BLaER1 (cell line): Measurements from ENCODE around the gene VIPR2.
A peak's percentile ranks its signal among the peaks of the same experiment; 100 is the strongest.

Experiments used
- H3K27ac ChIP-seq: shearing (Covaris generic); formaldehyde crosslinking; 2 replicates; pipeline ENCODE4 v1.8.1; 2022
- H3K27me3 ChIP-seq: shearing (Covaris generic); formaldehyde crosslinking; 2 replicates; pipeline ENCODE4 v1.8.1; 2022
- H3K36me3 ChIP-seq: shearing (Covaris generic); formaldehyde crosslinking; 2 replicates; pipeline ENCODE4 v1.8.1; 2022
- H3K4me1 ChIP-seq: shearing (Covaris generic); formaldehyde crosslinking; 2 replicates; pipeline ENCODE4 v1.8.1; 2022
- H3K4me2 ChIP-seq: shearing (Covaris generic); formaldehyde crosslinking; 2 replicates; pipeline ENCODE4 v1.8.1; 2022
- H3K4me3 ChIP-seq: shearing (Covaris generic); formaldehyde crosslinking; 2 replicates; pipeline ENCODE4 v1.8.1; 2022
- H3K9ac ChIP-seq: shearing (Covaris generic); formaldehyde crosslinking; 2 replicates; pipeline ENCODE4 v1.8.1; 2022
- H3K9me3 ChIP-seq: shearing (Covaris generic); formaldehyde crosslinking; 2 replicates; pipeline ENCODE4 v1.8.1; 2022
- H4K20me1 ChIP-seq: shearing (Covaris generic); formaldehyde crosslinking; 2 replicates; pipeline ENCODE4 v1.8.1; 2022
- Cebpa-rat ChIP-seq: shearing (Covaris generic); IDR thresholded peaks from 2 replicates; pipeline ENCODE4 v1.8.1; 2022

Gene VIPR2

GRCh38 chr7:159122276-159122675 lies 22.4 kb downstream of the VIPR2 start:
- no peak overlapping the region for H3K4me3 ChIP-seq
- no peak overlapping the region for H3K9ac ChIP-seq
- H3K27me3 ChIP-seq, result peaks cover 3% of the 10 kb centered on the region; the same call in 1 of the 2 replicates
- peaks cover 19% of the 10 kb centered on the region for H3K4me1 ChIP-seq
- TF ChIP-seq Cebpa-rat, result no peak
- H3K27ac ChIP-seq, result no peak overlapping the region
- no peaks in the 10 kb centered on the region for H3K9me3 ChIP-seq
- H4K20me1 ChIP-seq, result no peaks in the 10 kb centered on the region
- H3K4me2 ChIP-seq, result no peak overlapping the region
- H3K36me3 ChIP-seq, result no peaks in the 10 kb centered on the region

DNA sequence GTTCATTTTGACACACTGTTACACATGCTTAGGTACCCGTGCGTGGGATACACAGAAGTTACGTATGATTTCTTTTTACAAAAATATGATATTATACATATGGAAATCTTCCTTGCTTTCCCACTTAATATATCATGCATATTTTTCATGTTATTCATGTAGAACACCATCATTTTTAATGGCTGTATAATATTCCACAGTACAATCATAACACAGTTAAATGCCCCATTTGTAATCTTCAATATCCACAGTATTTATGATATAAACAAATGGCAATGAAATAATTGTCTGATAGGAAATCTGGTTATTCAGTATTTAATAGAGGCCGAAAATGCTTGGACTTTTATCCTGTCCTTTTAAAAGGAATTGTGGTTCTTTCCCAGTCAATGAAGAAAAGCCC lies 23.2 kb downstream of the VIPR2 start:
- Histone ChIP-seq H3K36me3 (no peaks in the 10 kb centered on the region), H3K4me3 (no peak overlapping the region), H3K27me3 (peaks cover 4% of the 10 kb centered on the region; the same call in 1 of the 2 replicates), H3K27ac (no peak overlapping the region), H3K9ac (no peak overlapping the region), H3K9me3 (no peaks in the 10 kb centered on the region), H3K4me2 (no peak overlapping the region), H4K20me1 (no peaks in the 10 kb centered on the region), H3K4me1 (peaks cover 20% of the 10 kb centered on the region)
- TF ChIP-seq Cebpa-rat, result no peak

DNA sequence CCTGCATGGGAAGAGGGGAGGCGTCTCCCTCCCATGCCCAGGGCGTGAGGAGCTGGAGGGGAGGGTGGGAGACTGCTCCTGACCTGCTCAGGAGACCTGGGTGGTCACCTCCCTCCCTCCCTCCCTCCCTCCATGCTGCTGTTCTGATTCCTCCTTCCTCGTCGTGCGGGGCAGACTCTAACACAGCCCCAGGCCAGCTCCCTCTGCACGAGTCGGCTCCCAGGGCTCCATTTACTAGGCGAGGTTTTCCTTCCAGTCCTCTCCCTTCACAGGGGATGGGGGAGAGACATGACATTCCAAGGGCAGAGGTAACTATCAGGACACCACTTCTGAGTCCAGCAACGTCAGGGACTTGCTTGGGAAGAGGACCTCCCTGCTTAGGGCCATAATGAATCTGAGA lies 23.6 kb downstream of the VIPR2 start:
- TF ChIP-seq Cebpa-rat, result no peak
- no peaks in the 10 kb centered on the region for H3K36me3 ChIP-seq
- H3K4me1 ChIP-seq, result peaks cover 20% of the 10 kb centered on the region
- no peak overlapping the region for H3K9ac ChIP-seq
- H3K27ac ChIP-seq, result no peak overlapping the region
- H3K4me3 ChIP-seq, result no peak overlapping the region
- no peaks in the 10 kb centered on the region for H4K20me1 ChIP-seq
- no peak overlapping the region for H3K4me2 ChIP-seq
- peaks cover 4% of the 10 kb centered on the region; the same call in 1 of the 2 replicates for H3K27me3 ChIP-seq
- H3K9me3 ChIP-seq, result no peaks in the 10 kb centered on the region

GRCh38 chr7:159120540-159120919 lies 24.1 kb downstream of the VIPR2 start:
- Histone ChIP-seq H4K20me1 (no peaks in the 10 kb centered on the region), H3K4me2 (no peak overlapping the region), H3K27ac (no peak overlapping the region), H3K36me3 (no peaks in the 10 kb centered on the region), H3K9me3 (no peaks in the 10 kb centered on the region), H3K4me1 (peaks cover 20% of the 10 kb centered on the region), H3K9ac (no peak overlapping the region), H3K27me3 (peaks cover 4% of the 10 kb centered on the region; the same call in 1 of the 2 replicates), H3K4me3 (no peak overlapping the region)
- TF ChIP-seq Cebpa-rat, result no peak

GRCh38 chr7:159119851-159120539 lies 24.7 kb downstream of the VIPR2 start:
- H3K4me3 ChIP-seq, result no peak overlapping the region
- no peak overlapping the region for H3K9ac ChIP-seq
- peaks cover 20% of the 10 kb centered on the region for H3K4me1 ChIP-seq
- peaks cover 4% of the 10 kb centered on the region; the same call in 1 of the 2 replicates for H3K27me3 ChIP-seq
- no peaks in the 10 kb centered on the region for H4K20me1 ChIP-seq
- H3K4me2 ChIP-seq, result no peak overlapping the region
- no peaks in the 10 kb centered on the region for H3K9me3 ChIP-seq
- H3K27ac ChIP-seq, result no peak overlapping the region
- TF ChIP-seq Cebpa-rat, result no peak
- no peaks in the 10 kb centered on the region for H3K36me3 ChIP-seq

DNA sequence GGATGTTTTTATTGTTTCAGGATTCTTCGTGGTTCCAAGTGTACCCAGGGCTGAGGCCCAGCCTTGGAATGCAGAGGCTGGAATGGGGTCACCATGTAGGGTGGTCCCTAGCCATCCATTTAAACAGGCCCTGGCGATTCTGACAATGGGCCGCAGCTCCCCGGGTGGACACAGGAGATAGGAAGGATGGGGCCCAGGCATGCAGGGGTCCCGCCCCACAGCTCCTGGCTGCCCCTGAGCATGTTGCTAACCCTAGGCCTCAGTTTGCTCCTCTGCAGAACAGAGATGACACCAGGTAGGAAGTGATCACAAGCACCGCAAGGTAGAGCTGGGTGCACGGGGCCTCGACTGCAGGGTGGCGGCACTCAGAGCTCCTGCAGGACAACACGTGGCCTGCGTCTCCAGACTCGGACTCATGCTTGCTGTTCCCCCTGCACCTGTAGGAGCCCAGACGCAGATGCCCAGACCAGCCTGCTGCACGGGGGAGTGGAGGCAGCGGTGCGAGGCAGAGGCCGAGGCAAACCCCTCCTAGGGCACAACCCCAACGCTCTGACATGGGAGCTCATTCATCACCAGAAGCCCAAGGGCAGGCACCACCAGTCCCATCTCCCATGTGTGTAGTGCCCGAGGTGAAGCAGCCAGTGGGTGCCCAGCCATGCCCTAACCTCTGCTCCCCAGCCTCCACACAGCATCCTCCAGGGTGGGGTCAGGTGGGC lies 25.5 kb downstream of the VIPR2 start:
- Histone ChIP-seq H3K4me2 (no peak overlapping the region), H4K20me1 (no peaks in the 10 kb centered on the region), H3K9me3 (no peaks in the 10 kb centered on the region), H3K9ac (no peak overlapping the region), H3K27ac (no peak overlapping the region), H3K4me3 (no peak overlapping the region), H3K27me3 (peaks cover 4% of the 10 kb centered on the region; the same call in 1 of the 2 replicates), H3K4me1 (peaks cover 20% of the 10 kb centered on the region), H3K36me3 (no peaks in the 10 kb centered on the region)
- TF ChIP-seq Cebpa-rat, result no peak

GRCh38 chr7:159118623-159119022 lies 26.0 kb downstream of the VIPR2 start:
- H3K36me3 ChIP-seq, result no peaks in the 10 kb centered on the region
- H3K27me3 ChIP-seq, result peaks cover 4% of the 10 kb centered on the region; the same call in 1 of the 2 replicates
- H4K20me1 ChIP-seq, result no peaks in the 10 kb centered on the region
- H3K9me3 ChIP-seq, result no peaks in the 10 kb centered on the region
- no peak for TF ChIP-seq Cebpa-rat
- H3K4me1 ChIP-seq, result peaks cover 20% of the 10 kb centered on the region
- H3K4me3 ChIP-seq, result no peak overlapping the region
- no peak overlapping the region for H3K9ac ChIP-seq
- H3K27ac ChIP-seq, result no peak overlapping the region
- peak overlapping the region; percentile 59; the same call in 1 of the 2 replicates for H3K4me2 ChIP-seq

GRCh38 chr7:159118197-159118595 lies 26.5 kb downstream of the VIPR2 start:
- H3K27me3 ChIP-seq, result peaks cover 4% of the 10 kb centered on the region; the same call in 1 of the 2 replicates

DNA sequence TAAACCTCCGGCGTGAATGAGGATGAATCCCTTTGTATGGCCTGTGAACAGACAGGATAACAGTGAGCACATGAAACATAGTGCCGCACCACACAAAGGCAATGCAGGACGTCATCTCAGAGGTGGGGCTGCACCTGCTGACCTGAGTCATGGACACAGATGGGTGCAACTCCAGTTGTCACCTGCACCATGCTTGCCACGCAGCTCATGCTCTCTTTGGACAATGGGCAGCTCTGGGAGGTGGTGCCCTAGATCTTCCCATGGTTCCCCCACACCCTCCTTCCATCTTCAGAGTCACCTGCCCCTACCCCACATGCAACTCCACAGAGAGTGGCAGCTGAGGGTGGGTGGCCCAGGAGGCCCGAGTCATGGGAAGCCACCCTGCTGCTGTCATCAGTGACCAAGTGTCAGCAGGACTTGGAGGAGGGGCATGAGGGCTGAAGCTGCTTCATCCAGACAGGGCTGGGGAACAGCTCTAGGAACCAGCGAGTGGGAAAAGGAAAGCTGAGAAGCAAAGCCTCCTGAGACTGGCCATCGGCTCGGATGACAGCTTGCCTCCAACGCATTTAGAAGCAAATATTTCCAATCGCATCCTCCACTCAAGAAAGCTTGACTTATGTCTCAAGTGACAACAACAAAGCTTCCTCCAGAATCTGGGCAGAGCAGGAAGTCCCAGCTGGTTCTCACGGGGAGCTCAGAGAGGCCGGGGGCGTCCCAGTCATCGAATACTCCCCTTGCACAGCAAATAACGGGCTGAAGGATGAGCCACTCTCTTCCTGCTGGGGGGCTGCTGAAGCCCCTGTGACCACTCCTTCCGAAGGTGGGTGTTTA lies 27.1 kb downstream of the VIPR2 start:
- Histone ChIP-seq H3K4me3 (no peak overlapping the region), H3K4me2 (peak overlapping the region; percentile 59), H4K20me1 (no peaks in the 10 kb centered on the region), H3K9ac (no peak overlapping the region), H3K27me3 (peaks cover 4% of the 10 kb centered on the region; the same call in 1 of the 2 replicates), H3K4me1 (peaks cover 31% of the 10 kb centered on the region), H3K36me3 (no peaks in the 10 kb centered on the region), H3K9me3 (no peaks in the 10 kb centered on the region), H3K27ac (no peak overlapping the region)
- TF ChIP-seq Cebpa-rat, result no peak

More at GRCh38 chr7:159118197-159118595, 26.5 kb downstream of the VIPR2 start:
- no peak overlapping the region for H3K9ac ChIP-seq
- H3K4me1 ChIP-seq, result peaks cover 25% of the 10 kb centered on the region
- no peak overlapping the region for H3K4me3 ChIP-seq
- no peaks in the 10 kb centered on the region for H3K36me3 ChIP-seq
- peak overlapping the region; percentile 59 for H3K4me2 ChIP-seq
- no peaks in the 10 kb centered on the region for H3K9me3 ChIP-seq
- TF ChIP-seq Cebpa-rat, result no peak
- H4K20me1 ChIP-seq, result no peaks in the 10 kb centered on the region
- H3K27ac ChIP-seq, result no peak overlapping the region
